ENCODE results near the gene PRDM16.

Gene PRDM16

GRCh38 chr1:3306583-3307291 is 237.7 kb downstream of the PRDM16 start:
- H2AFZ ChIP-seq (ENCODE audit: low read length), result no peak overlapping the region
- H3K4me3 ChIP-seq (ENCODE audit: low read depth, low read length, poor library complexity, severe bottlenecking), result no peak overlapping the region
- H4K20me1 ChIP-seq (ENCODE audit: insufficient read depth, low read length), result no peaks in the 10 kb centered on the region
- no peaks in the 10 kb centered on the region for H3K36me3 ChIP-seq (ENCODE audit: insufficient read depth, low read length)
- H3F3A ChIP-seq (ENCODE audit: insufficient read depth, low read length), result no peaks in the 10 kb centered on the region
- no peaks in the 10 kb centered on the region for H3K79me2 ChIP-seq (ENCODE audit: insufficient read depth, low read length)
- no peak for TF ChIP-seq CTCF (IDR thresholded peaks at IDR 0.05; ENCODE audit: low read length)
- no peak for TF ChIP-seq EZH2 (IDR thresholded peaks at IDR 0.05; ENCODE audit: borderline replicate concordance, low read length)
- no peak overlapping the region for H3K9ac ChIP-seq (ENCODE audit: low read length)
- no peaks in the 10 kb centered on the region for H3K9me3 ChIP-seq (ENCODE audit: low read length)
- H3K27ac ChIP-seq (ENCODE audit: low read depth, low read length, poor library complexity, severe bottlenecking), result no peak overlapping the region
- H3K27me3 ChIP-seq (ENCODE audit: insufficient read depth, low read length), result no peaks in the 10 kb centered on the region
- no peaks in the 10 kb centered on the region for H3K4me1 ChIP-seq (ENCODE audit: insufficient read depth, low read length, severe bottlenecking)
- H3K4me2 ChIP-seq (ENCODE audit: low read length), result no peak overlapping the region
- no peaks in the 10 kb centered on the region for H3K9me2 ChIP-seq (ENCODE audit: low read depth, low read length)

GRCh38 chr1:3307359-3307758 is 238.4 kb downstream of the PRDM16 start:
- no peak overlapping the region for H3K4me2 ChIP-seq (ENCODE audit: low read length)
- H3F3A ChIP-seq (ENCODE audit: insufficient read depth, low read length), result no peaks in the 10 kb centered on the region
- no peaks in the 10 kb centered on the region for H3K79me2 ChIP-seq (ENCODE audit: insufficient read depth, low read length)
- no peak for TF ChIP-seq CTCF (IDR thresholded peaks at IDR 0.05; ENCODE audit: low read length)
- TF ChIP-seq EZH2 (IDR thresholded peaks at IDR 0.05; ENCODE audit: borderline replicate concordance, low read length), result no peak
- H4K20me1 ChIP-seq (ENCODE audit: insufficient read depth, low read length), result no peaks in the 10 kb centered on the region
- no peaks in the 10 kb centered on the region for H3K4me1 ChIP-seq (ENCODE audit: insufficient read depth, low read length, severe bottlenecking)
- H3K9me3 ChIP-seq (ENCODE audit: low read length), result no peaks in the 10 kb centered on the region
- no peak overlapping the region for H3K4me3 ChIP-seq (ENCODE audit: low read depth, low read length, poor library complexity, severe bottlenecking)
- no peaks in the 10 kb centered on the region for H3K36me3 ChIP-seq (ENCODE audit: insufficient read depth, low read length)
- H3K27me3 ChIP-seq (ENCODE audit: insufficient read depth, low read length), result no peaks in the 10 kb centered on the region
- no peaks in the 10 kb centered on the region for H3K9me2 ChIP-seq (ENCODE audit: low read depth, low read length)
- H3K9ac ChIP-seq (ENCODE audit: low read length), result no peak overlapping the region
- no peak overlapping the region for H2AFZ ChIP-seq (ENCODE audit: low read length)
- H3K27ac ChIP-seq (ENCODE audit: low read depth, low read length, poor library complexity, severe bottlenecking), result no peak overlapping the region

DNA sequence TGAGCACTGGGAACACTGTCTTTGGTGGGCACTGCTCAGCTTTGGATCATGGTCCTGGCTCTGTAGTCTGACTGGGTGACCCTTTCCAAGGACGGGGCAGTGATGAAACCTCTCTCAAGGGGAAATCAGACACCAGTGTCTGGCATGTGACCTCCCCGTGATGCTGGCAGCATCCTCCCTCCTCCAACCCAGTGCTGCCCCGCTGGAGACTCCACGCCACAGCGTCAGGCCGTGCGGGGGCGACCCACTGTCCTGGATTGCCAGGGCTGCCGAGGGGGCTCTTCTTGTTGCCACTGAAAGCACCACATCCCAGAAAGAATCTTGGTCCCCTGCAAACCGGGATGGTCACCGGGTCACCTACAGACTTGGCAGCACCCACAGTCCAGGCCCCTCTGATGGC is 239.1 kb downstream of the PRDM16 start:
- H3K4me2 ChIP-seq (ENCODE audit: low read length), result no peak overlapping the region
- H3K27ac ChIP-seq (ENCODE audit: low read depth, low read length, poor library complexity, severe bottlenecking), result no peak overlapping the region
- H3F3A ChIP-seq (ENCODE audit: insufficient read depth, low read length), result no peaks in the 10 kb centered on the region
- no peak overlapping the region for H3K4me3 ChIP-seq (ENCODE audit: low read depth, low read length, poor library complexity, severe bottlenecking)
- H2AFZ ChIP-seq (ENCODE audit: low read length), result no peak overlapping the region
- H3K27me3 ChIP-seq (ENCODE audit: insufficient read depth, low read length), result no peaks in the 10 kb centered on the region
- TF ChIP-seq CTCF (IDR thresholded peaks at IDR 0.05; ENCODE audit: low read length) (no peak), EZH2 (IDR thresholded peaks at IDR 0.05; ENCODE audit: borderline replicate concordance, low read length) (no peak)
- no peaks in the 10 kb centered on the region for H4K20me1 ChIP-seq (ENCODE audit: insufficient read depth, low read length)
- no peaks in the 10 kb centered on the region for H3K79me2 ChIP-seq (ENCODE audit: insufficient read depth, low read length)
- H3K36me3 ChIP-seq (ENCODE audit: insufficient read depth, low read length), result no peaks in the 10 kb centered on the region
- no peaks in the 10 kb centered on the region for H3K4me1 ChIP-seq (ENCODE audit: insufficient read depth, low read length, severe bottlenecking)
- no peaks in the 10 kb centered on the region for H3K9me2 ChIP-seq (ENCODE audit: low read depth, low read length)
- H3K9ac ChIP-seq (ENCODE audit: low read length), result no peak overlapping the region
- no peaks in the 10 kb centered on the region for H3K9me3 ChIP-seq (ENCODE audit: low read length)

All from OCI-LY1 (cell line).